Endometrial microvascular endothelial cells (primary cell): ENCODE data around the gene TDRD10. TPM values are rescaled to one million over a fixed set of nuclear protein-coding genes. Genes with fewer than 3 reads are reported as not detected.
"Not testable (repeated sequence)": the region's sequence is repeated elsewhere in the genome, so short reads cannot be mapped to it uniquely, and the experiment has no call there.

Experiments used
- in situ Hi-C: cut with HindIII; loops from 2 replicates; pipeline ENCODE4 v1.10.0; 2017; ENCODE audit warnings: low sequenced_read_pairs, low pct_unique_long_range_greater_than_20kb; ENCODE audit errors: inconsistent ontology term
- total RNA-seq: library from RNA; depleted of rRNA; stranded (reverse); fragments of >200 nt; gene quantifications from one replicate; pipeline ENCODE4 v1.2.3, GENCODE V29; 2015; ENCODE audit errors: inconsistent ontology term

Gene TDRD10
- total RNA-seq, 1 donor from 2014 or later, result 2.8 TPM

DNA sequence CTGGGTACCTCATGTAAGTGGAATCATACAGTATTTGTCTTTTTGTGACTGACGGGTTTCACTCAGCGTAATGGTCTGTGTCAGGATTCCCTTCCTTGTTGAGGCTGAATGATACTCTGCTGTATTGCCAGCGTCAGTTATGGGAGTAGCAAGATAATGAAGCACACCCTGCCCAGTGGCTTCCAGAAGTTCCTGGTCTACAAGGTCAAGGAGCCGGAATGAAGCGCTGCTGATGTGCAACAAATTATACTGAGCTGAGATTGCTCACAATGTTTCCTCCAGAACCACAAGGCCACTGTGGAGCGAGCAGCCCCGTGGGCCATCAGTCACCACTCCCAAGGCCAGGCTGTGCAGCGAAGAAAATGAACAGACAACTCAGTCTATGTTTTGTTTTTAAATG, 24.0 kb upstream of the TDRD10 start:
- in situ Hi-C loops, result no loop called here

DNA sequence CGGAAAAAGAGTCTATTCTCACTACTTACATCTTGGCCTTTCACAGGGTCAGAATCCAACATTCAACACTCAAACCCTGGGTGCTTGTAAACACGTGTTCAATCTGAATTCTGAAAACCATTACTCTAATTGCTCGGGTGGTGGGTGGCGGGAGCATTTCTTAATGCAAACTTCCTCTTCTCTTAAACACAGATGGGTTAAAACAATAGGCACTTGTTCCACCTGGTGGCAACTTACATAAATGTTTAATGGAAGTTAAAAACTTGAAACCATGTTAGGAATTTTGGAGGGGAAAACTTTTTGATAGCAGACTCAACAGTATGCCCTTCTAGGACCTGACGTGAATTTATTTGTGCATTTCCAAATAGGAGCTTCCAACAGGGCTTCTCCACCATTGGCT, 23.4 kb upstream of the TDRD10 start:
- in situ Hi-C loops, result no loop called here

DNA sequence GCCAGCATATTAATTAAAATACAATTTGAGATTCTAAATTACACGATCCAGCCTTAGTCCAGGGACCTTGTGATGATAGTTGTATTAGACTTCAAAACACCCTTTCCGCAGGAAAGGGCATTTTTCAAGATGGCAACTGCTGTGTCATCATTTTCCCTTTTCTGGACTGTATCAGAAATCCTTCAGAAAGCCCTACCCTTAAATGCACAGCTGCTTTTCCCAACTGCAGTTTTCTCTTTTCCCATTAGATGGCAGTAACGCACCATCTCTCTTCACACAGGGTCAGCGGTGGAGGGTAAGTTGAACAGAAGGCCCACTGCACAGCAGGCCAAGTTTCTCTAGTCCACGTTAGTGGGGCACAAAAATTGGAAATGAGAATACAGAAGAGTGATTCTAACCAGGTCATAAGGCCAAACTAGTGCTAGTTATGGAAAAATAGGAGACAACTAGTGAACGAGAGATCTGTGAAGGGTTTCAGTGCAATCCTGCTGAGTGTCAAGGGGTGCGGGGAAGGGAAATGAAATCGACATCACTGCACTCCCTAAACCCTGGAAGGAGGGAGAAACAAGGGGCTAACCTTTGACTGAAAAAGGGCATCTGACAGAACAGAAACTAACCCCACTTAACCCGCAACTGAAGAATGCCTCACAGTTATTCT, 22.1 kb upstream of the TDRD10 start:
- in situ Hi-C loops, result no loop called here

DNA sequence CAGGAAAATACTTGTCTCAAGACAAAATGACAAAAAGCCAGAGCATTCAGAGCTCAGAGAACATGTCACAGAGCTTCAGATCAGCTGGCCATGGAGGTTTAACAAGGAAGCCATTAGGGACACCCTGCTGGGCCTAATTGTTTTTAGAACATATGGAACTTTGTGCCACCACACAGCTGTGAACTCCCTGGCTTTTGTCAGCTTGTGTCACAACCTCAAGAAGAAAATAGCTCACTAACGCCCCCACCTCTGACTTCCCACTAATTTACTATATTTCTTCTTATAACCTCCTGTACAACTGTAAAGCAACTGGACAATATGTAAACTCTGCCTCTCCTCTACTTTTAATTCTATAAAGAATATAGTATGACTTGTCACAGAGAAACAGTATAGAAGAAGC, 21.0 kb upstream of the TDRD10 start:
- in situ Hi-C loops, result no loop called here

DNA sequence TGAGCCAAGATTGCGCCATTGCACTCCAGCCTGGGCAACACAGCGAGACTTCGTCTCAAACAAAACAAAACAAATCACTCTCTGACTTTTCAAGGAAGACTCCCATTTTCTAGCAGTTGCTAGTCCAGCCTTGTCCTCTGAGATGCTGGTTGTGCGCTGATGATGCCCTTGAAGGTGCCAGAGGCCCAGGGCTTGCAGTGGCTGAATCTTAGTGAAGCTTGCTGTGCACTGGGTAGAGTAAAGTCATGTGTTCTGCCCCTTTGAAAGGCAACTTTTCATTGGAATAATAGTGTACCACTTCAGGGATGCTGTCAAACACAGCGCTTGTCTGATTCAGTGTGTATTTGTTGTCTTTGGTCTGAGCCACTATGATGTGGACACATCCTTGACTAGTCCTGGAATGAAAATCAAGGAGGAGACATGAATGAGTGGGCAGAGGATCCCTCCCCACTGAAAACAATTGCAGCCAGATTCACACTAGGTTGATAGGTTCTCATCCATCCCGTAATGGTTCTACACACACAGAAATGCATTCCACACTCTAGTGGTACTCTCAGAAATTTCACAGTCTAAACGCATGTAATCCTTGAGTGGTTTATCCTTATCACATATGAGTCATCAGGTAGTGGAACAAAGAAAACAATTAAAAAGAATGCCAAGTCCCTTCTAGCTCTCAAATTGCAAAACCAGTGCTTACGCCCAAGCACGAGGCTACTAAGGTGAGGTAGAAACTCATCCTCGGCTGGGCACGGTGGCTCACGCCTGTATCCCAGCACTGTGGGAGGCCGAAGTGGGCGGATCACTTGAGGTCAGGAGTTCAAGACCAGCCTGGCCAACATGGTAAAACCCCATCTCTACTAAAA, 17.8 kb upstream of the TDRD10 start:
- in situ Hi-C loops, result no loop called here

DNA sequence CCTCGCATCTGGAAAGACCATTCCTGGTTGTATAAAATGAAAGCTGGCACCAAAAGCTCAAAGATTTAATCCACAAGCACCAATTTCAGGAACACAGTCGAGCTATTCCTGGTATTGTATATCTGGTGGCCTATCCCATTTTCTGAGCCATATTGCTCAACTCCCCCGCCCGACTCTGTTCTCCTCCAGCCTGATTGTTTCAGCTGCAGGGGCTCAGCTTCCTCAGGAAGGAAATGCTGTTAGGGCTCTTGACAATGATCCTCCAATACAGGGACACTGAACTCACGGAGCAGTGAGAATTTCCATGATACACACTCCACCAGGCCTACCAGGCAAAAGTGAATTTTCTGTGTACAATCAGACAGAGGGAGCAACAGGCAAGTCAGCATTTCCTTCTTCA, 16.9 kb upstream of the TDRD10 start:
- in situ Hi-C loops, result no loop called here

DNA sequence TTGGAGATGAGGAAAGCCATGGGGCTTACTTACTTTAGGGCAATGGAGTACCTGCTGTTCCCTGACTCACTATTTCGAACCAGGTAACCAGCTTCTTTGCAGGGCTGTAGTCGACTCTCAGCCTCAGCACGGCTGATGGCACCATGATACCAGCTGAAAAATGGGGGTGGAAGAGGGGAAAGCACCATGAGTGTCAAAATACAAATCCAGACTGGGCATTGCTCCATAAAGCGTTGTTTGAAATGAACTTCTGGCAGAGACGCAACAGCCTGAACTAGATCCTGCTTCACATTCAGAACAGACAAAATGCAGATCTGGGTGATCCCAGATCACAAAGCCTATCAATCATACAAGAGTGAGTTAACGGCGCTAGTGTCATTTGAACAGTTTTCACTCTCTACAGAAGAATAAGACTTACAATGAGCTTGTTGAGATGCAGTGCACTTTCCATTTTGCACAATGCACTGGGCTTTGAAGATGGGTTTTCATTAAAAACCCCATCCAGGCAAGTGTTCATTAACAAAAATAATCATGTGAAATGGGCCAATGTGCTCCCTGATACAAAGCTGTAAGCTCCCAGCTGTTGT, 16.0 kb upstream of the TDRD10 start:
- in situ Hi-C loops, result no loop called here

DNA sequence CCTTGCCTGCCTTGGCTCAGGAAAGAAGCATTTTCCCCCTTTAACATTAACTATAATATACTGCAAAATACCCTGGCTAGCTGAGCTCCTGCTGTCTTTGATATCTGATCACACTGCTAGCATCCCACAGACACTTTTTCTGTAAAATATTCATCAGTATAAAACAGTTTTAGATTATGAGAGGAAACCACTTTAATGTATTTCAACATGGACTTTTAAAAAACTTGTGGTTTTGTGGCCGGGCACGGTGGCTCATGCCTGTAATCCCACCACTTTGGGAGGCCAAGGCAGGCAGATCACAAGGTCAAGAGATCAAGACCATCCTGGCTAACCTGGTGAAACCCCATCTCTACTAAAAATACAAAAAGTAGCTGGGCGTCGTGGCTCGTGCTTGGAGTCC, 15.3 kb upstream of the TDRD10 start:
- in situ Hi-C loops, result not testable (repeated sequence)

DNA sequence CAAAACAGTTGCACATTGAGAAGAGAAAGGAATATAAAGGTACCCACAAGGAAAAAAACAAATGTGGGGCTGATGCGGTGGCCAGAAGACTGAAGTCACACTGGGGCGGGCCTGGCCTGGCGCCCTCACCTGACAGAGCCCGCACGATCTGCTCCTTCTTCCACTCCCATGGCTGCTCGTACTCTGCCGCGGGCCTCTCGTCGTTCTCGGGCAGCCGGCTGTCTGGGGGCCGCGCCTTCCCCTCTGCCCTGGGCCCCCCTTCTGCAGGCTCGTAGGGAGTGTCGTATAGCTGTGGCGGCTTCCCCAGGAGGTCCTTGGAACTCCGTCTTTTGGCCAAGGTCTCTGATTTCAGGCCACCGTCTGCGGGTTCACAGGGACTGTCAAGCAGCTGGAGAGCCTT, 13.1 kb upstream of the TDRD10 start:
- in situ Hi-C loops, result no loop called here

DNA sequence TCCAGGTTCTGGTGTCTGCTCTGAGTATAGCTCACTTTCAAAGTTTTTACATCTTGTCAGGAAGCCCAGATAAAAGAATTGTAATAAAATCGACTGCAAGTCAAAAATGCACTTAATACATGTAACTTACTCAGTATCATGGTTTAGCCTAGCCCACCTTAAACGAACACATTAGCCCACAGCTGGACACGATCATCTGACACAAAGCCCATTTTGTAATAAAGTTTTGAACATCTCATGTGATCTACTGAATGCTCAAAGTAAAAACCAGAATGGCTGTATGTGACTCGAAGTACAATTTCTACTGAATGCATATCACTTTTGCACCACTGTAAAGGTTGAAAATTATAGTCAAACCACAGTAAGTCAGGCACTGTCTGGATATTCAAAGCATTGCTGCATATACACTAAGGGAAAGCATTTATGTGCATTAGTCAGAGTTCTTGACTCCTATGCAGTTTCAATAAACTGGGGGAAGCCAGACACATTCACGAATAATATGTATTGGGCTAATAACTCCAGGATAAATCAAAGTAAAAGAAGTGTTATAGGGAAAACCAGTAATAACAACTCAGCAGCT, 12.2 kb upstream of the TDRD10 start:
- in situ Hi-C loops, result no loop called here

DNA sequence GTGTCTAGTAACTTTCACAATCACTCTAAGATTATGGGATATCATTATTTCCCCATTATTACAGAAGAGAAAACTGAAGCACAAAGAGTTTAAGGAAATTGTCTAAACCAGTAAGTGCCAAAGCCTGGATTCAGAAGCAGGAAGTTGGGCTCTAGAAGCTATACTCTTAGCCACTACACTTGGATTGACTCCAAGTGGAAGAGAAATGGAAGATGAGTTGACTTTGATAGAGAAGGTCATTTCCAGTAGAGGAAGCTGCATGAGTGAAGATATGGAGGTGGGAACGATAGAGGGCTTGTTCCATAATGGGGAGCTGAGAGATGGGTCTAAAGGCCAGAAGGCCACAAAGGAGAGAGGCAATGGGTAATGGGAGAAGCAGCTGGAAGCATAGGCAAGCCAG, 11.7 kb upstream of the TDRD10 start:
- in situ Hi-C loops, result no loop called here

DNA sequence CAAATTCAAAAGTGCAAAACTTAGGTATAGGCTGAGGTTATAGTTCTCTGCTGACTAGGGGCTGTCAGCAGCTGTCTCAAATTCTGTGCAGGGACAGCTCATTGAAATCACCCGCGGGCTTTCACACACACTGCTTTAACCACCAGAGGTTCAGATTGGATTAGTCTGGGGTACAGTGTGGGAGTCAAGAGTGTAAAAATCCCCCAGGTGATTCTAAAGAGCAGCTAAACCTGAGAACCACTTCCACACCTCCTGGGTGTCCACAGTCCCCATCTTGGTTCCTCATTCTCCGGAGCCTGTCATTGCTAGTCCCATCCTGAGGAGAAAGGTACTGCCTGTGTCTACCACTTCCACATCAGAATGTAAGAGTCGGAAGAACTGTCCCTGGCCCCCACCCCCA, 9.9 kb upstream of the TDRD10 start:
- in situ Hi-C loops, result no loop called here

DNA sequence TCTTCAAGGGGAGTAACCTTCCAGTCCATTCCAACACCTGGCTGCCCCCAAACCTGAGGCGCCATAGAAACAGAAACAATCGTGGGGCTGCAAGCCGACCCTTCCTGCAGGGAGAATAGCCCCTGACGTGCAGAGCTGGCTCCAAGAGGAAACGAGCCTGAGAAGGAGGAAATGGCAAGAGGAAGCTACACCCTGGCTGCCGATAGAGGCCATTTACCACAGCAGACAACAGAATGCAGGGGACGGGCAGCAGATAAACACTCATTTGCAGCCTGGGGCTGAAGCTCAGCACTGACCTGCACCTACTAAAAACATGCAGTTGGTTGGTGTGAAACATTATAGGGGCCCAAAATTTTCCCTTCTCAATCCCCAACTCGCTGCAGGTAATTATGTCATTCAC, 8.7 kb upstream of the TDRD10 start:
- in situ Hi-C loops, result no loop called here

DNA sequence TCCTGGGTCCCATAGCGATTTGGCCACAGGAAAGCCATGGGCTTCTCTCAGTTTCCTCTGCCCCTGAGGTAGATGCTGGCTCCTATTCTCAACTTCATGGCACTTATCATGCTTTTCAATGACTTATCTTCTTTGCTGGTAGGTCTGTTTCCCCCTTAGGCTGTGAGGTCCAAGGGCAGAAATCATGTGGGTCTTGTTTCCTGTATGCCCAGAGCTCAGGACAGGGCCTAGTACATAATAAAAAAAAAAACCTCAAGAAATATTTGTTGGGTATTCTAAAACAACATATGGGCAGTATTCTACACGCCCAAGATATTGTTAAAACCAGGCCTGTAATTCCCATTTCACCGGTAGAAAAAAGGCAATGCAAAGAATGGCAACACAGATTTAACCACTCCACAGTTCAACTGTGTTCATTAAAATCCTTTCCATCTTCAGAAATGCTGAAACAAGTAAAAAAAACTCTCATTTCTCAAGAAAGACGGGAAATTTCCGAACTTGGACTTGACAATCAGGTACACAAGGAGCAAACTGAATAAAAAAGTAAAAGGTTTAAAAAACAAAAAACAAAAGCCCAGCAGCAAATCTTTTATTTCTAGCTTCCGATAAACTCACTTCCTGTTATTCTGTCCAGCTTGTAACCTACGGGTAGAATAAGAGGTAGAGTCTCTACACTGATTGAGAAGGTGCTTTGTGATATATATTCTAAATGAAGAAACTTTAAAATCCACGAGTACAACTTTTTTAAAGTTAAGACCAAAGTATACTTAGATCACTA, 6.3 kb upstream of the TDRD10 start:
- in situ Hi-C loops, result no loop called here

DNA sequence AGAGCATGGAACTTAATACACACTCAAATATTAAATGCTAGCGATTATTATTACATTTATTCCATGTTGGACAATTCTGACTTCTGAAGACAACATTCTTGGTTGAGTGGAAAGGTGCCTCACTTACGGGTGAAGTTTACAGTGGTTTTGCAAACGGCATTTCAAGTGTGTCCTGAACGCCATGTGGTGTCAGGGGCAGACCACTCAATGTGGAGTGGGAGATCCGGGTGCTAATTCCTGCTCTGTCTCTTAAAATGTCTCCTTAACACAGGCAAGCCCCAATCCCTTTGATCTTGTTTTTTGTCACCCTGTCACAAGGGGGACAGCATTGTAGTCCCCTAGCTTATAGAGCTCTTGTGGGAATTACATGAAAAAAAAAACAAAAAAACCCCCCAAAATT, 5.6 kb upstream of the TDRD10 start:
- in situ Hi-C loops, result no loop called here

DNA sequence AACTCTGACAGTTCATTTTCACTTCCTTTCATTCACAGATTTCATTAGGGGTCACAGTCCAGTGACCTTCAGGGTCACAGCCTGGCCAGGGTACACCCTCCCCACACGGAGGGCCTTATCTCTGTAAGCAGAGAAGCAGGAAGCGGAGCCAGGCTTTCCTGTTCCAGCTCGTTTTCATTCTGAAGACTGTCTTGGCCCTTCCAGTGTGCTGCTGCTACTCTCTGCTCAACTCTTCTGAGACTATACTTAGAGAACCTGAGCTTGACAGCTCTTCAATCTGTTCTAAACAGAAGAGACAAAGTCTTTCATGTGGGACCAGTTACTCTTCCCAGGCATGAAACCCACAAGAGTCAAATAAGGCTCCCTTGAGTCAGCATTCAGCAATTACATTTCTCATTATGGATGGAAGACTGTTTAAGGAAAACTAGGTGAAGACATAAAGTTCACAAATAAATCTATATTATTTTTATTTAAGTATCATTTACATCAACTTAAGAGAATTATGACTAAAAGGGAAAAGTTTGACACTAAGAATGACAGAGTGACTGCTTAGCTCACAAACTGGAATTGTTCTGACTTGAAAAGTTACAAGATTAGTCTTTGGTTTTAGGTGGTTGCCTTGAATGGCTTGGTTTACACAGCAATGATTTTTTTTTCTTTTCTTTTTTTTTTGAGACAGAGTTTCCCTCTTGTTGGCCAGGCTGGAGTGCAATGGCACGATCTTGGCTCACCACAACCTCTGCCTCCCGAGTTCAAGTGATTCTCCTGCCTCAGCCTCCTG, 4.8 kb upstream of the TDRD10 start:
- in situ Hi-C loops, result no loop called here

DNA sequence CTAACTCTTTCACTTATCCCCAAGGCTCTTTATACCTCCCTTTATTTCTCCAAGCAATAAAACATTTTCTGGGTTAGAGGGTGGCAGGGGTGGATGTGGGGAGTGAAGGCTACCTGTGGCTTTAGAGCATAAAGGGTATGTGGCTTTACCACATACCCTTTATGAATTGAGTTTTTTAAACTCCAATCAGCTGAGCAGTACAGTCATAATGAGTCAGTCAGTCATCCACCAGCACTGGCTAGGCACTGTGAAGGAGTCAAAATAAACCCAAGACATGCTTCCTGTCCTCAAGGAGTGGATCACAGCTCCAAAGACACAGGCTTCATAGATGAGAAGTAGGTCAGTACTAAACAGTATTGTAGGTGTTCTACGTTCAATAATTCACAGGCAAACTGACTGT, 2.6 kb upstream of the TDRD10 start:
- in situ Hi-C loops, result no loop called here

DNA sequence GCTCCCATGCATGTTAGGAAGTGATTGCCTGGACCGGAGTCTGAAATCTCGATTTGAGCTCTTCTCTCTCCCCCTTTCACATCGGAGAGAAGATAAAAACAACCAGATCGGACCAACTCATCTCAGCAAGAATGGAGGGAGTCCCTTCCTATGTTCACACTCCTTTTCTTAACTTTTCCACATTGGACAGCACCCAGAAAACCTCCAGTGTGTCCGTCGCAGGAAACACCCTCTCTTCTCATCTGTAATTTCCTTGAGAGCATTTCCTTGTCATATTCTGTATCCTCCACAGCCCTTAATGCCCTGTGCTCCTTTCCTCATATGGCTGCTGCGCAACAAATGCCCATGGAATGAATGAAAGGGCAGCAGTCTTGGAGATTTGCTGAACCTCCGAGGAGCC, 1.5 kb upstream of the TDRD10 start:
- in situ Hi-C loops, result no loop called here
